ENCODE data around the gene PROCA1.

The PROCA1 gene

GRCh38 chr17:28705728-28706334 lies 5.9 kb downstream of the PROCA1 start:
- DNase-seq, result no peak

GRCh38 chr17:28705074-28705659 lies 6.5 kb downstream of the PROCA1 start:
- DNase-seq, result no peak

GRCh38 chr17:28704219-28704858 lies 7.3 kb downstream of the PROCA1 start:
- DNase-seq, result no peak

GRCh38 chr17:28703552-28704218 lies 8.0 kb downstream of the PROCA1 start:
- no peak for DNase-seq

GRCh38 chr17:28702752-28703150 lies 8.9 kb downstream of the PROCA1 start:
- DNase-seq, result no peak

GRCh38 chr17:28702026-28702751 lies 9.5 kb downstream of the PROCA1 start:
- no peak for DNase-seq

- DNase-seq, result no peak
These were observed 10.7 kb downstream of the PROCA1 start for GRCh38 chr17:28700830-28701492.

GRCh38 chr17:28700278-28700677 lies 11.4 kb downstream of the PROCA1 start:
- DNase-seq, result no peak

GRCh38 chr17:28698253-28698941 lies 13.3 kb downstream of the PROCA1 start:
- no peak for DNase-seq

- DNase-seq, result no peak
These were observed 17.8 kb downstream of the PROCA1 start for GRCh38 chr17:28693869-28694268.

GRCh38 chr17:28689011-28689410 lies 22.7 kb downstream of the PROCA1 start:
- DNase-seq, result no peak

GRCh38 chr17:28688481-28688880 lies 23.2 kb downstream of the PROCA1 start:
- no peak for DNase-seq

GRCh38 chr17:28686296-28686695 lies 25.4 kb downstream of the PROCA1 start:
- peak; percentile 64 for DNase-seq

GRCh38 chr17:28685366-28685765 lies 26.3 kb downstream of the PROCA1 start:
- no peak for DNase-seq

- DNase-seq, result peak; percentile 96
These were observed 26.7 kb downstream of the PROCA1 start for GRCh38 chr17:28684963-28685362.

GRCh38 chr17:28682655-28683054 lies 29.0 kb downstream of the PROCA1 start:
- no peak for DNase-seq

GRCh38 chr17:28675980-28676379 lies 35.7 kb downstream of the PROCA1 start:
- DNase-seq, result peak; percentile 41

- no peak for DNase-seq
These were observed 36.2 kb downstream of the PROCA1 start for GRCh38 chr17:28675490-28675889.

- DNase-seq, result no peak
These were observed 41.8 kb downstream of the PROCA1 start for GRCh38 chr17:28669918-28670317.

- DNase-seq, result peak; percentile 42
These were observed 43.8 kb downstream of the PROCA1 start for GRCh38 chr17:28667870-28668269.

GRCh38 chr17:28665994-28666393 lies 45.7 kb downstream of the PROCA1 start:
- DNase-seq, result no peak

GRCh38 chr17:28663723-28664122 lies 48.0 kb downstream of the PROCA1 start:
- no peak for DNase-seq

All from NCI-H2171 treated with DMSO at 0.1 percent for 48 hours (cell line).